HepG2 (cell line): ENCODE measurements around the gene PPP2R5C. TPM values are rescaled to one million over a fixed set of nuclear protein-coding genes. Genes with fewer than 3 reads are reported as not detected.

Experiments used
- FOSL1 ChIP-seq: sonication (generic); formaldehyde crosslinking; IDR thresholded peaks from 2 replicates; pipeline ENCODE4 v1.9.0; 2021; ENCODE audit warnings: missing genetic modification reagents, borderline replicate concordance
- MEIS1 ChIP-seq: sonication (generic); formaldehyde crosslinking; IDR thresholded peaks from 2 replicates; pipeline ENCODE4 v1.9.0; 2021; ENCODE audit warnings: mild to moderate bottlenecking, missing genetic modification reagents, moderate library complexity, borderline replicate concordance
- NBN ChIP-seq: fragments of 450-650 bp; conservative IDR thresholded peaks from 2 replicates; pipeline ENCODE4 v1.6.1; 2017
- POLR2AphosphoS2 ChIP-seq: IDR thresholded peaks from 2 replicates; pipeline ENCODE4 v1.6.1; 2011; ENCODE audit warnings: low read depth, low read length, improper control_type of control experiment
- SSRP1 ChIP-seq: IDR thresholded peaks from 2 replicates; pipeline ENCODE4 v1.6.1; 2016; ENCODE audit warnings: control low read depth
- THAP11 ChIP-seq: IDR thresholded peaks from 2 replicates; pipeline ENCODE4 v1.6.1; 2016; ENCODE audit warnings: missing biosample characterization, missing genetic modification reagents
- ZBTB20 ChIP-seq: sonication (generic); formaldehyde crosslinking; IDR thresholded peaks from 2 replicates; pipeline ENCODE4 v1.8.1; 2023; ENCODE audit warnings: missing genetic modification reagents, low read depth, mild to moderate bottlenecking, borderline replicate concordance
- ZNF180 ChIP-seq: sonication (generic); formaldehyde crosslinking; IDR thresholded peaks from 2 replicates; pipeline ENCODE4 v1.4.0; 2020; ENCODE audit warnings: low read depth, missing genetic modification reagents, borderline replicate concordance
- ZNF546 ChIP-seq: sonication (generic); formaldehyde crosslinking; conservative IDR thresholded peaks from 2 replicates; pipeline ENCODE4 v1.8.1; 2023; ENCODE audit warnings: mild to moderate bottlenecking, missing genetic modification reagents
- ZNF557 ChIP-seq: sonication (generic); formaldehyde crosslinking; IDR thresholded peaks from 2 replicates; pipeline ENCODE4 v1.4.0; 2020; ENCODE audit warnings: missing genetic modification reagents
- ZNF672 ChIP-seq: sonication (generic); formaldehyde crosslinking; IDR thresholded peaks from 2 replicates; pipeline ENCODE4 v1.8.1; 2022; ENCODE audit warnings: missing genetic modification reagents
- ZSCAN29 ChIP-seq: sonication (generic); formaldehyde crosslinking; conservative IDR thresholded peaks from 2 replicates; pipeline ENCODE4 v1.4.0; 2020; ENCODE audit warnings: mild to moderate bottlenecking, missing genetic modification reagents
- polyA plus RNA-seq, 8 experiments: library from polyadenylated mRNA; depleted of rRNA in 3 of 8; stranded (reverse) in 7 of 8; unstranded in 1 of 8; fragments of >200 nt; fragmentation: Illumina TruSeq in 4 of 8; extraction: Trizol in 4 of 8; gene quantifications; 2 replicates each; pipeline versions ENCODE4 v1.2.1 to v1.2.3, GENCODE V29; 2011 to 2016; ENCODE audit warnings: low read depth in 4 of 8, missing spikeins in 1 of 8, mixed read lengths in 1 of 8; ENCODE audit not compliant: insufficient read depth in 1 of 8
- total RNA-seq, 5 experiments: library from RNA; depleted of rRNA; stranded (reverse); fragments of >200 nt; fragmentation: Illumina TruSeq; extraction: Trizol; gene quantifications; 2 replicates each; pipeline ENCODE4 v1.2.3, GENCODE V29; 2016; ENCODE audit warnings: low read depth in 1 of 5
- TF ChIP-seq, protein P1 (sequence below): sonication (generic); formaldehyde crosslinking; IDR thresholded peaks from 2 replicates; pipeline ENCODE4 v1.4.0; 2020; ENCODE audit warnings: mild to moderate bottlenecking, missing genetic modification reagents
- TF ChIP-seq, protein P2 (sequence below): sonication (generic); formaldehyde crosslinking; IDR thresholded peaks from 2 replicates; pipeline ENCODE4 v1.4.0; 2020; ENCODE audit warnings: missing genetic modification reagents
- TF ChIP-seq, protein P3 (sequence below): sonication (generic); formaldehyde crosslinking; IDR thresholded peaks from 2 replicates; pipeline ENCODE4 v1.8.0; 2022; ENCODE audit warnings: mild to moderate bottlenecking, missing genetic modification reagents, borderline replicate concordance
- TF ChIP-seq, protein P4 (sequence below): IDR thresholded peaks from 2 replicates; pipeline ENCODE4 v1.6.1; 2016; ENCODE audit warnings: control low read depth
- TF ChIP-seq, protein P5 (sequence below): IDR thresholded peaks from 2 replicates; pipeline ENCODE4 v1.6.1; 2012; ENCODE audit warnings: inconsistent platforms

The PPP2R5C gene
- total and polyA plus RNA-seq, 2 of the 13 experiments (the other 11 are each of a cell fraction or from before 2014, with no cell fraction given), result 74.3 to 78.5 TPM

DNA sequence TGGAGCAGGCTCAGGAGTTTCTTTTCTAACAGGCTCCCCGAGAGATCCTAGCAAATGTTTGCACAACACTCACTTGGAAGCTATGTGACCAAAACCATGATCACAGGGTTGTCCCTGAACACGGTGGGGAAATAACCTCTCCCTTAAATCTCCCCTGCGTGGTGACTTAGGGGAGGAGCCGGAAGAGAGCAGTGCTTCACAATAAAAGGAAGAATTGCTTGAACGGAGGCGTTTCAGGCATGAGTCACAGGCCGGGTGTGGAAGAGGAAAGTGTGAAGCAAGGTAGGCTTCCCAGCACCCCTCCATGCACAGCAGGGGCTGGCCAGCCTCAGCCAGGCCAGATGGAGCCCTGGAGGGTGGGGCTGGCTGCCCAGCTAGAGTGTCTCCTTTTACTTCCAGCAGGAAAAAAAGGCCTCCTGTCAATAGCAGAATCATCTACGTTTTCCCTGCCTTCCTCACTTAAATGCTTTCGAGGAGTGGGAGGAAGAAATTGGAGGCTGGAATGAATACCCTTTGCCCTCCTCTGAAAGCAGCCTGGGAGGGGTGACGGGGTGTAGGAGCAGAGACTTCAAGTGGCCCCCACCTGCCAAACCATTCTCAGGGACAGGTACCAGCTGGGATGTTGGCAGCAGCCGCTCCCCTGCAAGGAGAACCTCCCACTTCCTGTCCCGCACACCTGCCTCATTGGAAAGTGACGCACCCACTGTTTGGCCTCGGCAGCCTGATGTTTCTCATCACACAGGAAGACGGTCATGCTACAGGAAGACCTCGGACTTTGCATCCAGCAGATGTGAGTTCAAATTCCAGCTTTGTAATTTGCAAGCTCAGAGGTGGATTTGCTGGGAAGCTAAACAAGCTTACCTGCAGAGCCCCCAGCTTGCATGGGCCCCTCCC lies 30.1 kb upstream of the PPP2R5C start (continued):
- TF ChIP-seq POLR2AphosphoS2, result no peak
- peak; percentile 33 for TF ChIP-seq THAP11
- TF ChIP-seq ZNF180, result no peak
- TF ChIP-seq ZNF557 (CRISPR knock-in tag), result 0 out of 2 replicates have a peak, but pooled peaks have one; percentile 24
- TF ChIP-seq, protein P1, sequence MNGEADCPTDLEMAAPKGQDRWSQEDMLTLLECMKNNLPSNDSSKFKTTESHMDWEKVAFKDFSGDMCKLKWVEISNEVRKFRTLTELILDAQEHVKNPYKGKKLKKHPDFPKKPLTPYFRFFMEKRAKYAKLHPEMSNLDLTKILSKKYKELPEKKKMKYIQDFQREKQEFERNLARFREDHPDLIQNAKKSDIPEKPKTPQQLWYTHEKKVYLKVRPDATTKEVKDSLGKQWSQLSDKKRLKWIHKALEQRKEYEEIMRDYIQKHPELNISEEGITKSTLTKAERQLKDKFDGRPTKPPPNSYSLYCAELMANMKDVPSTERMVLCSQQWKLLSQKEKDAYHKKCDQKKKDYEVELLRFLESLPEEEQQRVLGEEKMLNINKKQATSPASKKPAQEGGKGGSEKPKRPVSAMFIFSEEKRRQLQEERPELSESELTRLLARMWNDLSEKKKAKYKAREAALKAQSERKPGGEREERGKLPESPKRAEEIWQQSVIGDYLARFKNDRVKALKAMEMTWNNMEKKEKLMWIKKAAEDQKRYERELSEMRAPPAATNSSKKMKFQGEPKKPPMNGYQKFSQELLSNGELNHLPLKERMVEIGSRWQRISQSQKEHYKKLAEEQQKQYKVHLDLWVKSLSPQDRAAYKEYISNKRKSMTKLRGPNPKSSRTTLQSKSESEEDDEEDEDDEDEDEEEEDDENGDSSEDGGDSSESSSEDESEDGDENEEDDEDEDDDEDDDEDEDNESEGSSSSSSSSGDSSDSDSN (CRISPR knock-in tag), result peak; percentile 22; the same call in 1 of the 2 replicates
- peak; percentile 68; the same call in 1 of the 2 replicates for TF ChIP-seq FOSL1 (CRISPR knock-in tag)
- TF ChIP-seq ZNF546 (CRISPR knock-in tag), result no peak
- TF ChIP-seq, protein P2, sequence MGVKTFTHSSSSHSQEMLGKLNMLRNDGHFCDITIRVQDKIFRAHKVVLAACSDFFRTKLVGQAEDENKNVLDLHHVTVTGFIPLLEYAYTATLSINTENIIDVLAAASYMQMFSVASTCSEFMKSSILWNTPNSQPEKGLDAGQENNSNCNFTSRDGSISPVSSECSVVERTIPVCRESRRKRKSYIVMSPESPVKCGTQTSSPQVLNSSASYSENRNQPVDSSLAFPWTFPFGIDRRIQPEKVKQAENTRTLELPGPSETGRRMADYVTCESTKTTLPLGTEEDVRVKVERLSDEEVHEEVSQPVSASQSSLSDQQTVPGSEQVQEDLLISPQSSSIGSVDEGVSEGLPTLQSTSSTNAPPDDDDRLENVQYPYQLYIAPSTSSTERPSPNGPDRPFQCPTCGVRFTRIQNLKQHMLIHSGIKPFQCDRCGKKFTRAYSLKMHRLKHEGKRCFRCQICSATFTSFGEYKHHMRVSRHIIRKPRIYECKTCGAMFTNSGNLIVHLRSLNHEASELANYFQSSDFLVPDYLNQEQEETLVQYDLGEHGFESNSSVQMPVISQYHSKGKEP (CRISPR knock-in tag), result no peak
- TF ChIP-seq ZNF672 (CRISPR knock-in tag), result no peak
- TF ChIP-seq MEIS1 (CRISPR knock-in tag), result no peak
- TF ChIP-seq, protein P3, sequence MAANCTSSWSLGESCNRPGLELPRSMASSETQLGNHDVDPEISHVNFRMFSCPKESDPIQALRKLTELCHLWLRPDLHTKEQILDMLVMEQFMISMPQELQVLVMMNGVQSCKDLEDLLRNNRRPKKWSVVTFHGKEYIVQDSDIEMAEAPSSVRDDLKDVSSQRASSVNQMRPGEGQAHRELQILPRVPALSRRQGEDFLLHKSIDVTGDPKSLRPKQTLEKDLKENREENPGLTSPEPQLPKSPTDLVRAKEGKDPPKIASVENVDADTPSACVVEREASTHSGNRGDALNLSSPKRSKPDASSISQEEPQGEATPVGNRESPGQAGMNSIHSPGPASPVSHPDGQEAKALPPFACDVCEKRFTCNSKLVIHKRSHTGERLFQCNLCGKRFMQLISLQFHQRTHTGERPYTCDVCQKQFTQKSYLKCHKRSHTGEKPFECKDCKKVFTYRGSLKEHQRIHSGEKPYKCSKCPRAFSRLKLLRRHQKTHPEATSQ, result no peak
- TF ChIP-seq, protein P4, sequence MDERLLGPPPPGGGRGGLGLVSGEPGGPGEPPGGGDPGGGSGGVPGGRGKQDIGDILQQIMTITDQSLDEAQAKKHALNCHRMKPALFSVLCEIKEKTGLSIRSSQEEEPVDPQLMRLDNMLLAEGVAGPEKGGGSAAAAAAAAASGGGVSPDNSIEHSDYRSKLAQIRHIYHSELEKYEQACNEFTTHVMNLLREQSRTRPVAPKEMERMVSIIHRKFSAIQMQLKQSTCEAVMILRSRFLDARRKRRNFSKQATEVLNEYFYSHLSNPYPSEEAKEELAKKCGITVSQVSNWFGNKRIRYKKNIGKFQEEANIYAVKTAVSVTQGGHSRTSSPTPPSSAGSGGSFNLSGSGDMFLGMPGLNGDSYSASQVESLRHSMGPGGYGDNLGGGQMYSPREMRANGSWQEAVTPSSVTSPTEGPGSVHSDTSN, result no peak
- TF ChIP-seq SSRP1 (CRISPR knock-in tag), result 0 out of 2 replicates have a peak, but pooled peaks have one; percentile 64
- TF ChIP-seq, protein P5, sequence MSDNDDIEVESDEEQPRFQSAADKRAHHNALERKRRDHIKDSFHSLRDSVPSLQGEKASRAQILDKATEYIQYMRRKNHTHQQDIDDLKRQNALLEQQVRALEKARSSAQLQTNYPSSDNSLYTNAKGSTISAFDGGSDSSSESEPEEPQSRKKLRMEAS, result peak; percentile 70
- TF ChIP-seq ZBTB20, result peak; percentile 72; the same call in 1 of the 2 replicates
- no peak for TF ChIP-seq ZSCAN29 (CRISPR knock-in tag)
- no peak for TF ChIP-seq NBN
